Head of caudate nucleus (tissue), 42 donors: ENCODE results near the gene ADAMTS13.
A peak's percentile ranks its signal among the peaks of the same experiment; 100 is the strongest.
"Not testable (repeated sequence)": the region's sequence is repeated elsewhere in the genome, so short reads cannot be mapped to it uniquely, and the experiment has no call there.

Source experiments
- DNase-seq, 42 donors: peaks; one replicate each; pipeline versions ENCODE4 v3.0.0 to v3.0.0-alpha.2; 2020 to 2021; ENCODE audit warnings: mixed read lengths in 7 of 42
- intact Hi-C: fragments of 100-400 bp; cut with DNase I; formaldehyde crosslinking; loops from one replicate; pipeline ENCODE4 v1.15.0; 2022

Gene ADAMTS13

GRCh38 chr9:133441571-133441970, 19.4 kb downstream of the ADAMTS13 start:
- DNase-seq = no peak

DNA sequence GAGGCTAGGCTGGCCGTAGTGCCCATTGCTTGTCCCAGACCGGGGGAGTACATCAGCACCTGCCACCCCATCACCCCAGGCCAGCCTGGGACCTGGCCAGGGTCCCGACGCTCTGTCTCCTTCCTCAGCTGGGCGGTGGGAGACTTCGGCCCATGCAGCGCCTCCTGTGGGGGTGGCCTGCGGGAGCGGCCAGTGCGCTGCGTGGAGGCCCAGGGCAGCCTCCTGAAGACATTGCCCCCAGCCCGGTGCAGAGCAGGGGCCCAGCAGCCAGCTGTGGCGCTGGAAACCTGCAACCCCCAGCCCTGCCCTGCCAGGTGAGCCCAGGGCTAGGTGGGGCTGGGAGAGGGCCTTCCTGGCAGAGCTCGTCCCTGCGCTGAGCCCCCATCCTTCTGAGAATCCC, 21.1 kb downstream of the ADAMTS13 start:
- intact Hi-C loops = no loop called here

More at GRCh38 chr9:133441571-133441970, 19.4 kb downstream of the ADAMTS13 start:
- intact Hi-C loops = no loop called here

GRCh38 chr9:133443982-133444381, 21.8 kb downstream of the ADAMTS13 start:
- intact Hi-C loops = no loop called here
- no peak for DNase-seq

More for the DNA sequence above, 21.1 kb downstream of the ADAMTS13 start:
- no peak for DNase-seq

DNA sequence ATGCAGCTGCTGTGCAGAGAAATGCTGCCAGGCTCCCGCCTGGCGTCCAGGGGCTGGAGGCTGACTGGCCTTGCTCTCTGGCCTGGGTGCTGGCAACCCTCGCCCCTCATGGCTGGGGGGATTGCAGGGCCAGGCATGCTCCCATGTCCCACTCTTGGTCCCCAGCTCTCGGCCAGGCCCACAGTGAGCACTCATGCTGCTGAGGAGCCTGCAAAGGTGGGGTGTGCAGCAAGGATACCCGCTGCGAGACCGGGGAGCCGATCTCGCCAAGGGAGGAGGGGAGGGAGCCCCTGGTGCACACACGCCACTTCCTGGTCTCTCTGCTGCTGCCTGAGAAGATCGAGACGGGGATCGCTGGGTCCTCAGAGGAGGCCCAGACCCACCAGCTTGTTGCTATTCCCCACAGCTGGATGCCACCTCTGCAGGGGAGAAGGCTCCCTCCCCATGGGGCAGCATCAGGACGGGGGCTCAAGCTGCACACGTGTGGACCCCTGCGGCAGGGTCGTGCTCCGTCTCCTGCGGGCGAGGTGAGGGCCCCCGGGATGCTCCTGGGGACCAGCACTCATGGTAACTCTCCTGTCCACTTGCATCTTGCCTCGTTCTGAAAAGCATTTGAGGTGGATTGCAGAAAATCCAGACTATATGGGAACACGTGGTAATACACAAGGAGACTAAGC, 23.3 kb downstream of the ADAMTS13 start:
- DNase-seq = no peak
- intact Hi-C loops = no loop called here

DNA sequence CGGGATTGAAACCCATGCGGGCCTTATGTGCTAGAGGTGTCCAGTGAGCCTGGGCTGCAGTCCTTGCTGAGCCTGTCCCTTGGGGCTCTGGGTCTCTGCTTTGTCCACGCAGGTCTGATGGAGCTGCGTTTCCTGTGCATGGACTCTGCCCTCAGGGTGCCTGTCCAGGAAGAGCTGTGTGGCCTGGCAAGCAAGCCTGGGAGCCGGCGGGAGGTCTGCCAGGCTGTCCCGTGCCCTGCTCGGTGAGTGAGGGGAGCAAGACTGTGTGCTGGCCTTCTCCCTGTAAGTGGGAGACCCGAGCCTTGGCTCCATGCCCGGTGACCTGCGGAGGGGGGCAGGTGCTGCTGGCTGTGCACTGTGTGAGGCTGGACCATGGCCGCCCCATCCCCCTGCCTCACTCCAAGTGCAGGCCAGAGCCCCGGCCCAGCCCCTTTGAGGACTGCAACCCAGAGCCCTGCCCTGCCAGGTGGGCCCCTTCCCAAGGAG, 26.4 kb downstream of the ADAMTS13 start:
- DNase-seq = no peak
- intact Hi-C loops = no loop called here

- DNase-seq = no peak
- intact Hi-C loops = no loop called here
These were observed 27.6 kb downstream of the ADAMTS13 start for GRCh38 chr9:133449760-133450159.

DNA sequence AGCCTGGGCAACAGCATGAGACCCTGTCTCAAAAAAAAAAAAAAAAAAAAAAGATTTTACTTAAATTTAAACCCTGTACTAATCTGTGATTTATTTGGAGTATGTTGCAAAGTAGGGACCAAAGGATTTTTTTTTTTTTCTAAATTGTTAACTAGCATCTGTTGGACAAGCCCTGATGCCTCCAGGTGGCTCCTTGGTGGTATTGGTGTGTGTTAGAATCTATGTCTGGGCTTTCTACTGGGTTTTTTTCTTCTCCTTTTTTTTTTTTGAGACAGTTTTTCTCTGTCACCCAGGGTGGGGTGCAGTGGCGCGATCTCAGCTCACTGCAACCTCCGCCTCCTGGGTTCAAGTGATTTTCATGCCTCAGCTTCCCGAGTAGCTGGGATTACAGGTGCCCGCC, 29.7 kb downstream of the ADAMTS13 start:
- intact Hi-C loops, DNase-seq: not testable (repeated sequence)

DNA sequence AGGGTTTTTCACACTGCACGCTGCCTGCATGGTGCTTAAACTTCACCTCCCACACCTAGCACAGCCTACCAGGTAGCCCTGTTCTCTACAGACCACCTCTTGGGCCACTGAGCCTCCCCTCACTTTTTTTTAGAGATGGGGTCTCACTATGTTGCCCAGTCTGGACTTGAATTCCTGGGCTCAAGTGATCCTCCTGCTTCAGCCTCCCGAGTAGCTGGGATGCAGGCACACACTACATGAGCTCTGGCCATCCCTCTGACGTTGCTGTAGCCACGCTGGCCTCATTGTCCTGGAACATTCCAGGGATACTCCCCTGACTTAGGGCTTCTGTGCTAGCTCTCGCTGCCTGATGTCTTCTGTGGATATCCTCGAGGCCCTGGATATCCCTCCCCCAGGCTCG, 30.4 kb downstream of the ADAMTS13 start:
- no peak for DNase-seq
- intact Hi-C loops = no loop called here

GRCh38 chr9:133453651-133454050, 31.5 kb downstream of the ADAMTS13 start:
- peak in 21 of 42 donors; percentile 26 to 73 (median 51) for DNase-seq
- intact Hi-C loops = no loop called here

DNA sequence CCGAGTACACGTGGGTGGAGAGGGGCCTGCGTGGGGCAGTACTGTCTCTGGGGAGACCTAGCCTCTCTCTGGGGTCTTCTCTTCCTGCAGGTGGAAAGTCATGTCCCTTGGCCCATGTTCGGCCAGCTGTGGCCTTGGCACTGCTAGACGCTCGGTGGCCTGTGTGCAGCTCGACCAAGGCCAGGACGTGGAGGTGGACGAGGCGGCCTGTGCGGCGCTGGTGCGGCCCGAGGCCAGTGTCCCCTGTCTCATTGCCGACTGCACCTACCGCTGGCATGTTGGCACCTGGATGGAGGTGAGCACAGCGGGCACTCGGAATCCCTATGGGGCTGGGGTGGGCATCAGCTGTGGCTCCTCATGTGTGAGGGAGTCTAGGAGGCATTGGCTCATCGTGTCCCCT, 32.2 kb downstream of the ADAMTS13 start:
- intact Hi-C loops = no loop called here
- no peak for DNase-seq

DNA sequence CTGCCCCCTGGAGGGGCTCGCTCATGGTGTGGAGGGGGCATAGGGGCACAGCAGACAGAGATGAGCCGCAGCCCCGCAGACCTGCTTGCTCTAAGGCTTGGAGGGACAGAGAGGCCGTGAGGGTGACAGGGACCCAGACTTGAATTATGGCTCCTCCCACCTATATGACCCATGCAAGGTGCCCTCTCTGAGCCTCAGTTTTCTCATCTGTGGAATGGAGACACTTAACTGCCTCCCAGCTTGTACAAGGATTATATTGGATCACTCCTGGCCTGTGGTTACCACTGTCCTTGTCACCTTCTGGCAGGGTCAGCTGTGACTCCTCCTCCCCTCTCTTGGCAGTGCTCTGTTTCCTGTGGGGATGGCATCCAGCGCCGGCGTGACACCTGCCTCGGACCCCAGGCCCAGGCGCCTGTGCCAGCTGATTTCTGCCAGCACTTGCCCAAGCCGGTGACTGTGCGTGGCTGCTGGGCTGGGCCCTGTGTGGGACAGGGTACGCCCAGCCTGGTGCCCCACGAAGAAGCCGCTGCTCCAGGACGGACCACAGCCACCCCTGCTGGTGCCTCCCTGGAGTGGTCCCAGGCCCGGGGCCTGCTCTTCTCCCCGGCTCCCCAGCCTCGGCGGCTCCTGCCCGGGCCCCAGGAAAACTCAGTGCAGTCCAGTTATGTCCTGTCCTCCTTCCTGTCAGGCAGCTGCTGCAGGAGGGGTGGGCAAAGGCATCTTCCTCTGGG, 32.9 kb downstream of the ADAMTS13 start:
- intact Hi-C loops = loop anchor here (5.0 kb wide), 1 partner anchor 38 kb away; the partner anchor contains the start of gene REXO4
- DNase-seq = no peak

DNA sequence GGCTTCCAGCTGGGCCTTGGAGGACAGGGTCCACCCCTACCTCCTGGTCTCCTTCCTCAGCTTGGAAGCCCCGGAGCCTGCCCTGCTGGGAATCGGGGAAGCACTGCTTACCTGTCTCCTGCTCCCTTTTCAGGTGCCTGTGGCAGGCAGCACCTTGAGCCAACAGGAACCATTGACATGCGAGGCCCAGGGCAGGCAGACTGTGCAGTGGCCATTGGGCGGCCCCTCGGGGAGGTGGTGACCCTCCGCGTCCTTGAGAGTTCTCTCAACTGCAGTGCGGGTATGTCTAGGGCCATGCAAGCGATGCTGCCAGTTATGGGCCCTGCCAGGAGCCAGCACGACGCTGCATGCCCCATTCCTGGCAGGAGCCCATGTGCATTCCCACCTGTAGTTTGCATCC, 33.8 kb downstream of the ADAMTS13 start:
- DNase-seq = no peak
- intact Hi-C loops = loop anchor here (5.0 kb wide), 1 partner anchor 39 kb away; the partner anchor contains the start of gene REXO4

DNA sequence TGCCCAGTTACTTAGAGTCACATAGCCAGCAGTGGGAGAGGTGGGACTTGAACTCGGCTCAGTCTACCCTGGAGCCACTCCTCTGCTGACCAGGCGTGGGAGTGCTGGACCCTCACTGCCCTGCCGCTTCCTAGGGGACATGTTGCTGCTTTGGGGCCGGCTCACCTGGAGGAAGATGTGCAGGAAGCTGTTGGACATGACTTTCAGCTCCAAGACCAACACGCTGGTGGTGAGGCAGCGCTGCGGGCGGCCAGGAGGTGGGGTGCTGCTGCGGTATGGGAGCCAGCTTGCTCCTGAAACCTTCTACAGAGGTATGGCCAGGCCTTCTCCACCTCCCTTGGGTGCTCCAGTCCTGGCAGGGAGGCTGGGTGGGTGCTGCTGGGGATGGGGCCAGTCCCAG, 34.2 kb downstream of the ADAMTS13 start:
- DNase-seq = no peak
- intact Hi-C loops = loop anchor here (5.0 kb wide), 1 partner anchor 39 kb away; the partner anchor contains the start of gene REXO4

DNA sequence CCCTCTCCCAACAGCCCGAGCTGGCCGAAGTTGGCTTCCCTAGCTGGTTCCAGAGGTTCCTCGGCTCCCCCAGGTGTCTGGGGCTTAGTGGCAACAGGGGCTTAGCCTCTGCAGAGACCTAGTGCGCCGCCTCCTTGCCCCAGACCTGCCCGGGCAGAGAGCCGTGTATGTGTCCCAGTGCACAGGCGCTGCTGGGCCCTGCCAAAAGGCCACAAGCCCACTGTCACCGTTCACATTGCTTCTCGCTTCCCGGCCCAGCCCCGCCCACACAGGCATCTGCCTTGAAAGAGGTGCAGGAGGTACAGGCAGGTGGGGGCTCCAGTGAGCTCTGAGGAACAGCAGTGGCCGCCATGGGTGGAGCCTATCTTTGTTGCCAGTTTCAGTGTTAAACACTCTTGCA, 35.1 kb downstream of the ADAMTS13 start:
- DNase-seq = no peak
- intact Hi-C loops = loop anchor here (5.0 kb wide), 1 partner anchor 40 kb away; the partner anchor contains the start of gene REXO4

GRCh38 chr9:133457748-133458147, 35.6 kb downstream of the ADAMTS13 start:
- DNase-seq = no peak
- intact Hi-C loops = loop anchor here (5.0 kb wide), 1 partner anchor 40 kb away; the partner anchor contains the start of gene REXO4

DNA sequence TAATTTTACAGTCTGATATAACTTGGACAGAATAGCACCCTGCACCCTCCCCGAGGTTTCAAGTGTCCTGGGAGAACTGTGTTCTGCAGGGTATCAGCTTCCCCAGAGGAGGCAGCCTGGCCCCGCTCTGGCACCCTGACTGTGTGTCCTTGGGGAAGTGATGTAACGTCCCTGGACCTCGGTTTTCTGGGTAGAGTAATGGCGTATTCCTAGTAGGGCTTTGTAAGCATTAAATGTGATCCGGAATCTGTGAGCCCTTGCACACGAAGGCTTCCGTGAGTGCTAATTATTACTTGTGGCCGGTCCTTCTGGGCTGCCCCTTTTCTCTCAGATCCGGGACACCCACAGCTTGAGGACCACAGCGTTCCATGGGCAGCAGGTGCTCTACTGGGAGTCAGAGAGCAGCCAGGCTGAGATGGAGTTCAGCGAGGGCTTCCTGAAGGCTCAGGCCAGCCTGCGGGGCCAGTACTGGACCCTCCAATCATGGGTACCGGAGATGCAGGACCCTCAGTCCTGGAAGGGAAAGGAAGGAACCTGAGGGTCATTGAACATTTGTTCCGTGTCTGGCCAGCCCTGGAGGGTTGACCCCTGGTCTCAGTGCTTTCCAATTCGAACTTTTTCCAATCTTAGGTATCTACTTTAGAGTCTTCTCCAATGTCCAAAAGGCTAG, 36.6 kb downstream of the ADAMTS13 start:
- intact Hi-C loops = loop anchor here (5.0 kb wide), 1 partner anchor 41 kb away; the partner anchor contains the start of gene REXO4
- no peak for DNase-seq

- peak; percentile 92 to 99 (median 97) for DNase-seq
- intact Hi-C loops = loop anchor here (5.0 kb wide), 1 partner anchor 42 kb away; the partner anchor contains the start of gene REXO4
These were observed 37.6 kb downstream of the ADAMTS13 start, which contains the start of gene CACFD1 for GRCh38 chr9:133459476-133460404. Gene CACFD1 (plus strand): TSS chr9:133459978. CDS start chr9:133460067, 89 bp downstream.
